ENCODE data around the gene SSTR5.

- TF ChIP-seq POLR2A (IDR thresholded peaks at IDR 0.05) (no peak), CTCF (IDR thresholded peaks at IDR 0.05) (no peak)
Measured at GRCh38 chr16:1063728-1064127, 8.8 kb upstream of the SSTR5 start.
